Uterus (tissue), 2 donors: ENCODE data around the gene PCNX1.

Experiments used
- CTCF ChIP-seq, 4 experiments: fragments of 200-600 bp in 2 of 4; fragments of 450-650 bp in 2 of 4; sonication (generic) in 2 of 4; IDR thresholded peaks; one replicate each; pipeline ENCODE4 v1.5.1; 2016 to 2019; ENCODE audit warnings: antibody characterized with exemption in 4 of 4, mild to moderate bottlenecking in 2 of 4, moderate library complexity in 1 of 4
- POLR2A ChIP-seq, 2 donors: fragments of 450-650 bp; IDR thresholded peaks; one replicate each; pipeline ENCODE4 v1.6.1; 2016; ENCODE audit warnings: antibody characterized with exemption in 2 of 2, mild to moderate bottlenecking in 1 of 2, moderate library complexity in 1 of 2

- TF ChIP-seq CTCF (IDR thresholded peaks at IDR 0.05) (no peak), POLR2A (IDR thresholded peaks at IDR 0.05) (no peak)
Observed at GRCh38 chr14:71105177-71105576, 197.9 kb downstream of the PCNX1 start.
